GM23338 (cell line): ENCODE data around the gene CAMTA1. TPM values are rescaled to one million over a fixed set of nuclear protein-coding genes. Genes with fewer than 3 reads are reported as not detected.

ENCODE experiments used
- ATAC-seq: fragments of 200-7000 bp; cut with Tn5 transposase; 3 replicates; pipeline ENCODE4 v1.9.1; 2020
- DNase-seq: peaks from one replicate; pipeline ENCODE4 v3.0.0-alpha.2; 2015; ENCODE audit warnings: low spot score
- H2AFZ ChIP-seq: fragments of 200-600 bp; sonication (generic); 2 replicates; pipeline ENCODE4 v1.8.0; 2016; ENCODE audit warnings: antibody characterized with exemption, mild to moderate bottlenecking, moderate library complexity
- H3F3A ChIP-seq: fragments of 200-600 bp; sonication (generic); replicated peaks from 2 replicates; pipeline ENCODE4 v1.8.0; 2017; ENCODE audit warnings: antibody characterized with exemption, mixed run types, low read depth
- H3K27ac ChIP-seq: fragments of 200-600 bp; sonication (generic); 2 replicates; pipeline ENCODE4 v1.6.1; 2016; ENCODE audit warnings: low read depth
- H3K27me3 ChIP-seq: fragments of 200-600 bp; sonication (generic); 2 replicates; pipeline ENCODE4 v1.8.0; 2016; ENCODE audit warnings: mild to moderate bottlenecking, mixed run types, moderate library complexity; ENCODE audit not compliant: insufficient read depth
- H3K36me3 ChIP-seq: fragments of 200-600 bp; sonication (generic); 2 replicates; pipeline ENCODE4 v1.8.0; 2016; ENCODE audit warnings: mild to moderate bottlenecking; ENCODE audit not compliant: insufficient read depth
- H3K4me1 ChIP-seq: fragments of 200-600 bp; sonication (generic); 2 replicates; pipeline ENCODE4 v1.8.0; 2016; ENCODE audit warnings: mild to moderate bottlenecking, moderate library complexity; ENCODE audit not compliant: insufficient read depth
- H3K4me2 ChIP-seq: fragments of 200-600 bp; sonication (generic); 2 replicates; pipeline ENCODE4 v1.7.1; 2017; ENCODE audit warnings: mixed run types
- H3K4me3 ChIP-seq: fragments of 200-600 bp; sonication (generic); 2 replicates; pipeline ENCODE4 v1.6.1; 2016; ENCODE audit warnings: mixed run types
- H3K79me2 ChIP-seq: fragments of 200-600 bp; sonication (generic); replicated peaks from 2 replicates; pipeline ENCODE4 v1.8.0; 2017; ENCODE audit warnings: mild to moderate bottlenecking; ENCODE audit not compliant: insufficient read depth
- H3K9me2 ChIP-seq: fragments of 200-600 bp; sonication (generic); 2 replicates; pipeline ENCODE4 v1.8.0; 2017; ENCODE audit not compliant: insufficient read depth
- H4K20me1 ChIP-seq: fragments of 200-600 bp; sonication (generic); replicated peaks from 2 replicates; pipeline ENCODE4 v1.8.0; 2017; ENCODE audit warnings: mild to moderate bottlenecking; ENCODE audit not compliant: insufficient read depth
- H3K27ac Mint-ChIP-seq: 2 replicates; pipeline ENCODE4 v1.8.0; 2020; ENCODE audit warnings: inconsistent platforms, mild to moderate bottlenecking, moderate library complexity, mixed read lengths
- H3K27me3 Mint-ChIP-seq: 3 replicates; pipeline ENCODE4 v1.8.0; 2022; ENCODE audit warnings: low read depth, mild to moderate bottlenecking, moderate library complexity, mixed read lengths, inconsistent platforms; ENCODE audit not compliant: insufficient read depth, poor library complexity
- H3K36me3 Mint-ChIP-seq: 3 replicates; pipeline ENCODE4 v1.8.0; 2021; ENCODE audit warnings: low read depth, mild to moderate bottlenecking, inconsistent platforms, moderate library complexity, mixed read lengths
- H3K4me1 Mint-ChIP-seq: 3 replicates; pipeline ENCODE4 v1.8.0; 2020; ENCODE audit warnings: mild to moderate bottlenecking, inconsistent platforms, mixed read lengths
- H3K4me3 Mint-ChIP-seq: 3 replicates; pipeline ENCODE4 v1.8.0; 2021; ENCODE audit warnings: moderate library complexity, mild to moderate bottlenecking, inconsistent platforms, mixed read lengths
- H3K9me3 Mint-ChIP-seq: 3 replicates; pipeline ENCODE4 v1.8.0; 2020; ENCODE audit warnings: moderate library complexity, mild to moderate bottlenecking, inconsistent platforms, mixed read lengths
- CREB1 ChIP-seq: fragments of 250-450 bp; sonication (Bioruptor Pico); IDR thresholded peaks from 2 replicates; pipeline ENCODE4 v1.5.0; 2020; ENCODE audit warnings: low read depth, mild to moderate bottlenecking, moderate library complexity
- CTCF ChIP-seq, 2 experiments: fragments of 200-600 bp in 1 of 2; sonication (generic) in 1 of 2; conservative IDR thresholded peaks; 2 replicates each; pipeline versions ENCODE4 v1.5.1 to v1.6.1; 2016 to 2017; ENCODE audit warnings: antibody characterized with exemption in 2 of 2, low read depth in 2 of 2, mild to moderate bottlenecking in 2 of 2, moderate library complexity in 1 of 2
- ETS1 ChIP-seq: IDR thresholded peaks from 2 replicates; pipeline ENCODE4 v1.6.1; 2016; ENCODE audit warnings: antibody characterized with exemption
- EZH2 ChIP-seq: fragments of 200-600 bp; sonication (generic); IDR thresholded peaks from one replicate; pipeline ENCODE4 v1.8.0; 2017; ENCODE audit warnings: antibody characterized with exemption, mild to moderate bottlenecking, low read depth; ENCODE audit not compliant: unreplicated experiment
- POLR2AphosphoS5 ChIP-seq: IDR thresholded peaks from 2 replicates; pipeline ENCODE4 v1.6.1; 2016; ENCODE audit warnings: antibody characterized with exemption, low read depth
- REST ChIP-seq: IDR thresholded peaks from one replicate; pipeline ENCODE4 v1.6.1; 2018; ENCODE audit warnings: antibody characterized with exemption; ENCODE audit not compliant: unreplicated experiment
- ZNF331 ChIP-seq: fragments of 250-450 bp; sonication (Bioruptor Pico); IDR thresholded peaks from 2 replicates; pipeline ENCODE4 v1.5.0; 2020; ENCODE audit warnings: low read depth, mild to moderate bottlenecking, moderate library complexity
- polyA plus RNA-seq: library from polyadenylated mRNA; unstranded; fragments of >200 nt; fragmentation: Nextera tagmentation; extraction: Ambion mirVana; gene quantifications from 2 replicates; pipeline ENCODE4 v1.2.1, GENCODE V29; 2016
- total RNA-seq: library from RNA; depleted of rRNA; stranded (reverse); fragments of >200 nt; shearing (Covaris generic); gene quantifications from 2 replicates; pipeline ENCODE4 v1.2.3, GENCODE V29; 2014

CAMTA1 gene
- total and polyA plus RNA-seq, 2 experiments from 2014 or later, result 115 to 519 TPM

GRCh38 chr1:7039590-7040220, 254.5 kb downstream of the CAMTA1 start:
- peaks cover 20% of the 10 kb centered on the region for H3K4me1 Mint-ChIP-seq
- H3K9me3 Mint-ChIP-seq, result no peaks in the 10 kb centered on the region
- no peak for DNase-seq
- H3K4me3 Mint-ChIP-seq, result no peak overlapping the region
- no peak overlapping the region for H3K27ac Mint-ChIP-seq
- no peaks in the 10 kb centered on the region for H3K79me2 ChIP-seq
- H3K27me3 Mint-ChIP-seq, result peaks cover 6% of the 10 kb centered on the region
- ATAC-seq, result no peak
- TF ChIP-seq EZH2 (no peak), REST (no peak), CTCF (conservative IDR thresholded peaks at IDR 0.05; ENCODE audit: low read depth in 2 of 2) (no peak), ETS1 (no peak)
- no peaks in the 10 kb centered on the region for H3K27me3 ChIP-seq
- H3K27ac ChIP-seq, result no peak overlapping the region
- no peaks in the 10 kb centered on the region for H3K9me2 ChIP-seq
- no peaks in the 10 kb centered on the region for H3F3A ChIP-seq
- no peaks in the 10 kb centered on the region for H3K36me3 ChIP-seq
- H4K20me1 ChIP-seq, result no peaks in the 10 kb centered on the region
- H2AFZ ChIP-seq, result no peak overlapping the region
- H3K4me2 ChIP-seq, result no peak overlapping the region
- no peaks in the 10 kb centered on the region for H3K36me3 Mint-ChIP-seq
- no peak overlapping the region for H3K4me3 ChIP-seq
- H3K4me1 ChIP-seq, result peaks cover 17% of the 10 kb centered on the region; the same call in 1 of the 2 replicates

GRCh38 chr1:7040969-7041695, 255.9 kb downstream of the CAMTA1 start:
- no peak overlapping the region for H3K4me3 Mint-ChIP-seq
- no peaks in the 10 kb centered on the region for H3K27me3 ChIP-seq
- H3K4me2 ChIP-seq, result no peak overlapping the region
- no peaks in the 10 kb centered on the region for H4K20me1 ChIP-seq
- H3K27me3 Mint-ChIP-seq, result peaks cover 6% of the 10 kb centered on the region
- DNase-seq (no peak), ATAC-seq (no peak)
- H3F3A ChIP-seq, result no peaks in the 10 kb centered on the region
- no peaks in the 10 kb centered on the region for H3K36me3 Mint-ChIP-seq
- no peak overlapping the region for H3K27ac Mint-ChIP-seq
- H3K79me2 ChIP-seq, result no peaks in the 10 kb centered on the region
- H3K27ac ChIP-seq, result no peak overlapping the region
- H3K4me1 ChIP-seq, result peaks cover 17% of the 10 kb centered on the region; the same call in 1 of the 2 replicates
- H3K36me3 ChIP-seq, result no peaks in the 10 kb centered on the region
- no peak overlapping the region for H2AFZ ChIP-seq
- H3K9me2 ChIP-seq, result no peaks in the 10 kb centered on the region
- H3K9me3 Mint-ChIP-seq, result no peaks in the 10 kb centered on the region
- peaks cover 21% of the 10 kb centered on the region for H3K4me1 Mint-ChIP-seq
- H3K4me3 ChIP-seq, result no peak overlapping the region
- TF ChIP-seq ZNF331 (CRISPR knock-in tag) (no peak), EZH2 (no peak), REST (no peak), POLR2AphosphoS5 (no peak), CTCF (conservative IDR thresholded peaks at IDR 0.05; ENCODE audit: low read depth in 2 of 2) (no peak), CREB1 (CRISPR knock-in tag) (no peak)
